Gastrocnemius medialis (tissue), 4 donors: ENCODE results near the gene MPPE1.

Experiments
- CTCF ChIP-seq, 5 experiments: fragments of 450-650 bp in 3 of 5; fragments of 200-600 bp in 2 of 5; sonication (generic) in 2 of 5; IDR thresholded peaks in 4 of 5; conservative IDR thresholded peaks in 1 of 5; 1 replicate in 4 of 5; 2 replicates in 1 of 5; pipeline ENCODE4 v1.5.1; 2016 to 2019; ENCODE audit warnings: antibody characterized with exemption in 5 of 5, mild to moderate bottlenecking in 3 of 5, moderate library complexity in 3 of 5
- POLR2A ChIP-seq, 2 donors: fragments of 450-650 bp; IDR thresholded peaks; one replicate each; pipeline ENCODE4 v1.6.1; 2017; ENCODE audit warnings: antibody characterized with exemption in 2 of 2, mild to moderate bottlenecking in 2 of 2, moderate library complexity in 2 of 2

GRCh38 chr18:11889284-11889683, 18.8 kb downstream of the MPPE1 start:
- no peak for TF ChIP-seq CTCF (IDR thresholded peaks at IDR 0.05 in 4 of 5, conservative IDR thresholded peaks at IDR 0.05 in 1 of 5)
- no peak for TF ChIP-seq POLR2A (IDR thresholded peaks at IDR 0.05)
